Right kidney (tissue), 9 donors: Measurements from ENCODE around the gene PIGZ.
A peak's percentile ranks its signal among the peaks of the same experiment; 100 is the strongest.

Experiments
- DNase-seq: peaks from one replicate; pipeline ENCODE4 v3.0.0-alpha.2; 2016
- long read RNA-seq, 8 donors: transcript quantifications; one replicate each; lab custom pipeline, GENCODE V29; 2026

Gene PIGZ
- long read RNA-seq, donor 1: 0 reads
- long read RNA-seq, donor 2, partial matches to known transcripts: 0 of 1 reads
- long read RNA-seq, donor 2, other reads (novel, unspliced or antisense): 0 of 1 reads
- long read RNA-seq, donor 3, partial matches to known transcripts: 0 of 1 reads
- long read RNA-seq, donor 3, other reads (novel, unspliced or antisense): 0 of 1 reads
- long read RNA-seq, donor 4: 0 reads
- long read RNA-seq, donor 5: 0 reads
- long read RNA-seq, donor 6, partial matches to known transcripts: 0 of 1 reads
- long read RNA-seq, donor 6, other reads (novel, unspliced or antisense): 0 of 1 reads
- long read RNA-seq, donor 7, partial matches to known transcripts: 0 of 1 reads
- long read RNA-seq, donor 7, other reads (novel, unspliced or antisense): 0 of 1 reads
- long read RNA-seq, donor 8, partial matches to known transcripts: 0 of 1 reads
- long read RNA-seq, donor 8, other reads (novel, unspliced or antisense): 0 of 1 reads

GRCh38 chr3:196968233-196969133, at the start of gene PIGZ:
TSS of gene PIGZ (minus strand) at chr3:196968833. CDS start at chr3:196952031, 16,802 bp downstream.
- DNase-seq: peak; percentile 62

- no peak for DNase-seq
Measured at GRCh38 chr3:197017003-197017402, 48.4 kb upstream of the PIGZ start.

GRCh38 chr3:197015790-197016736, 47.4 kb upstream of the PIGZ start:
- no peak for DNase-seq

- DNase-seq: no peak
Measured at GRCh38 chr3:197014942-197015575, 46.4 kb upstream of the PIGZ start.

- DNase-seq: no peak
Measured at GRCh38 chr3:197014024-197014423, 45.4 kb upstream of the PIGZ start.

GRCh38 chr3:197012540-197012883, 43.9 kb upstream of the PIGZ start:
- DNase-seq: no peak

- DNase-seq: no peak
Measured at GRCh38 chr3:197011780-197012539, 43.3 kb upstream of the PIGZ start.

GRCh38 chr3:197010556-197011351, 42.1 kb upstream of the PIGZ start:
- no peak for DNase-seq

GRCh38 chr3:197009532-197010019, 40.9 kb upstream of the PIGZ start:
- no peak for DNase-seq

GRCh38 chr3:197008436-197009209, 40.0 kb upstream of the PIGZ start:
- no peak for DNase-seq

GRCh38 chr3:197007953-197008352, 39.3 kb upstream of the PIGZ start:
- DNase-seq: no peak

GRCh38 chr3:197007296-197007940, 38.8 kb upstream of the PIGZ start:
- DNase-seq: no peak

GRCh38 chr3:197006860-197007259, 38.2 kb upstream of the PIGZ start:
- no peak for DNase-seq

- DNase-seq: no peak
Measured at GRCh38 chr3:197006446-197006845, 37.8 kb upstream of the PIGZ start.

GRCh38 chr3:197003461-197004385, 35.1 kb upstream of the PIGZ start:
- peak; percentile 67 for DNase-seq

GRCh38 chr3:197002701-197003454, 34.2 kb upstream of the PIGZ start:
- no peak for DNase-seq
